HEK293 (cell line): ENCODE results near the gene TMEM62.
"Not testable (repeated sequence)": the region's sequence is repeated elsewhere in the genome, so short reads cannot be mapped to it uniquely, and the experiment has no call there.

ENCODE experiments used
- CTCF ChIP-seq: fragments of 450-650 bp; formaldehyde crosslinking; IDR thresholded peaks from 2 replicates; pipeline ENCODE4 v1.5.1; 2016; ENCODE audit warnings: missing biosample characterization, missing genetic modification characterization
- RBAK ChIP-seq: fragments of 450-650 bp; formaldehyde crosslinking; IDR thresholded peaks from 2 replicates; pipeline ENCODE4 v1.5.1; 2016; ENCODE audit warnings: missing biosample characterization, missing genetic modification characterization
- SALL2 ChIP-seq: fragments of 450-650 bp; formaldehyde crosslinking; IDR thresholded peaks from 2 replicates; pipeline ENCODE4 v1.5.0; 2017; ENCODE audit warnings: missing biosample characterization, mild to moderate bottlenecking, missing genetic modification characterization, borderline replicate concordance
- YY1 ChIP-seq: fragments of 450-650 bp; formaldehyde crosslinking; IDR thresholded peaks from 2 replicates; pipeline ENCODE4 v1.5.1; 2018; ENCODE audit warnings: missing biosample characterization, missing genetic modification characterization
- ZFP3 ChIP-seq: fragments of 450-650 bp; formaldehyde crosslinking; IDR thresholded peaks from 2 replicates; pipeline ENCODE4 v1.5.1; 2016; ENCODE audit warnings: low read depth, missing biosample characterization, missing genetic modification characterization
- ZNF16 ChIP-seq: fragments of 450-650 bp; formaldehyde crosslinking; IDR thresholded peaks from 2 replicates; pipeline ENCODE4 v1.5.1; 2016; ENCODE audit warnings: low read depth, missing biosample characterization, missing genetic modification characterization
- ZNF19 ChIP-seq: fragments of 450-650 bp; formaldehyde crosslinking; IDR thresholded peaks from 2 replicates; pipeline ENCODE4; 2016; ENCODE audit warnings: missing biosample characterization, missing genetic modification characterization, low read depth
- ZNF23 ChIP-seq: fragments of 450-650 bp; formaldehyde crosslinking; IDR thresholded peaks from 2 replicates; pipeline ENCODE4 v1.5.1; 2016; ENCODE audit warnings: missing biosample characterization, missing genetic modification characterization, borderline replicate concordance
- ZNF423 ChIP-seq: fragments of 450-650 bp; formaldehyde crosslinking; IDR thresholded peaks from 2 replicates; pipeline ENCODE4 v1.5.1; 2016; ENCODE audit warnings: missing biosample characterization, missing genetic modification characterization
- ZNF560 ChIP-seq: fragments of 450-650 bp; formaldehyde crosslinking; IDR thresholded peaks from 2 replicates; pipeline ENCODE4 v1.5.1; 2017; ENCODE audit warnings: missing biosample characterization, missing genetic modification characterization, borderline replicate concordance
- ZNF561 ChIP-seq: fragments of 450-650 bp; IDR thresholded peaks from 2 replicates; pipeline ENCODE4 v1.5.1; 2018; ENCODE audit warnings: missing biosample characterization, missing genetic modification characterization, borderline replicate concordance
- ZNF777 ChIP-seq: fragments of 450-650 bp; formaldehyde crosslinking; IDR thresholded peaks from 2 replicates; pipeline ENCODE4 v1.5.1; 2017; ENCODE audit warnings: missing biosample characterization, missing genetic modification characterization, borderline replicate concordance
- TF ChIP-seq, protein P1 (sequence below): fragments of 450-650 bp; formaldehyde crosslinking; IDR thresholded peaks from 2 replicates; pipeline ENCODE4 v1.5.1; 2016; ENCODE audit warnings: missing biosample characterization, missing genetic modification characterization

GRCh38 chr15:43177147-43177546, 43.8 kb downstream of the TMEM62 start:
- TF ChIP-seq ZNF16 (tag by site-specific recombination); ZNF423; RBAK; YY1; ZFP3 (tag by site-specific recombination); ZNF19; ZNF777 (tag by site-specific recombination); CTCF; ZNF561 (tag by site-specific recombination); SALL2; ZNF23 (tag by site-specific recombination); ZNF560 (tag by site-specific recombination): not testable (repeated sequence)
- TF ChIP-seq, protein P1, sequence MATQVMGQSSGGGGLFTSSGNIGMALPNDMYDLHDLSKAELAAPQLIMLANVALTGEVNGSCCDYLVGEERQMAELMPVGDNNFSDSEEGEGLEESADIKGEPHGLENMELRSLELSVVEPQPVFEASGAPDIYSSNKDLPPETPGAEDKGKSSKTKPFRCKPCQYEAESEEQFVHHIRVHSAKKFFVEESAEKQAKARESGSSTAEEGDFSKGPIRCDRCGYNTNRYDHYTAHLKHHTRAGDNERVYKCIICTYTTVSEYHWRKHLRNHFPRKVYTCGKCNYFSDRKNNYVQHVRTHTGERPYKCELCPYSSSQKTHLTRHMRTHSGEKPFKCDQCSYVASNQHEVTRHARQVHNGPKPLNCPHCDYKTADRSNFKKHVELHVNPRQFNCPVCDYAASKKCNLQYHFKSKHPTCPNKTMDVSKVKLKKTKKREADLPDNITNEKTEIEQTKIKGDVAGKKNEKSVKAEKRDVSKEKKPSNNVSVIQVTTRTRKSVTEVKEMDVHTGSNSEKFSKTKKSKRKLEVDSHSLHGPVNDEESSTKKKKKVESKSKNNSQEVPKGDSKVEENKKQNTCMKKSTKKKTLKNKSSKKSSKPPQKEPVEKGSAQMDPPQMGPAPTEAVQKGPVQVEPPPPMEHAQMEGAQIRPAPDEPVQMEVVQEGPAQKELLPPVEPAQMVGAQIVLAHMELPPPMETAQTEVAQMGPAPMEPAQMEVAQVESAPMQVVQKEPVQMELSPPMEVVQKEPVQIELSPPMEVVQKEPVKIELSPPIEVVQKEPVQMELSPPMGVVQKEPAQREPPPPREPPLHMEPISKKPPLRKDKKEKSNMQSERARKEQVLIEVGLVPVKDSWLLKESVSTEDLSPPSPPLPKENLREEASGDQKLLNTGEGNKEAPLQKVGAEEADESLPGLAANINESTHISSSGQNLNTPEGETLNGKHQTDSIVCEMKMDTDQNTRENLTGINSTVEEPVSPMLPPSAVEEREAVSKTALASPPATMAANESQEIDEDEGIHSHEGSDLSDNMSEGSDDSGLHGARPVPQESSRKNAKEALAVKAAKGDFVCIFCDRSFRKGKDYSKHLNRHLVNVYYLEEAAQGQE (tag by site-specific recombination), result not testable (repeated sequence)
